ENCODE results near the gene POLDIP2.
A peak's percentile ranks its signal among the peaks of the same experiment; 100 is the strongest.

Gene POLDIP2

GRCh38 chr17:28335201-28335958, 21.9 kb downstream of the POLDIP2 start, which contains the start of the genes IFT20 and TNFAIP1:
TSS of gene IFT20 (minus strand) at chr17:28335472. CDS start at chr17:28331985, 3,487 bp downstream.
TSS of gene TNFAIP1 (plus strand) at chr17:28335761. CDS start at chr17:28339522, 3,761 bp downstream.
- peak; percentile 100 for DNase-seq (ENCODE audit: low spot score)

DNA sequence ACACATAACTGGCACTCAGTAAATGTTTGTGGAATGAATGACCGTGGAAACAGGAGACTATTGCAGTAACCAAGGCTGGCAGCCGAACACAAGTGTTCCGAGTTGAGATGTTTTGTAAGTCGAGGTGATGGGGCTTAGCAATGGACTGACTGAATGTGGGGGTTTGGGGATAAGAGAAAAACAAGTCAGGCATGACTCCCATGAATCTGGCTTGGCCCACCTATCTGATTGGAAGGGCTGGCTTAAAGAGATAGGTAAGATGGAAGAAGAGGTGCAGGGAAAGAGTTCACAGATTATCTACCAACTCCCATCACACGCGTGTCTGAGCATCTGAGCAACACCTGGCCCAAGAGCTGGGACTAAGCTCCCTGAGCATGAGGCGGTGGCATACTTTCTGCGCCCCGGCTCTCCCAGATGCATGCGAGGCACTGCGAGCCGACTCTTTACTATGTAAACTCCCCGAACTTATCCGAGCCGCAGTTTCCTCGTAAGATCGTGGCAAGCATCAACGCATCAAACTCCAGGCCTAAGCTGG, 22.6 kb downstream of the POLDIP2 start:
- DNase-seq (ENCODE audit: low spot score) = no peak

- no peak for DNase-seq (ENCODE audit: low spot score)
Observed at GRCh38 chr17:28334171-28334570, 23.2 kb downstream of the POLDIP2 start.

DNA sequence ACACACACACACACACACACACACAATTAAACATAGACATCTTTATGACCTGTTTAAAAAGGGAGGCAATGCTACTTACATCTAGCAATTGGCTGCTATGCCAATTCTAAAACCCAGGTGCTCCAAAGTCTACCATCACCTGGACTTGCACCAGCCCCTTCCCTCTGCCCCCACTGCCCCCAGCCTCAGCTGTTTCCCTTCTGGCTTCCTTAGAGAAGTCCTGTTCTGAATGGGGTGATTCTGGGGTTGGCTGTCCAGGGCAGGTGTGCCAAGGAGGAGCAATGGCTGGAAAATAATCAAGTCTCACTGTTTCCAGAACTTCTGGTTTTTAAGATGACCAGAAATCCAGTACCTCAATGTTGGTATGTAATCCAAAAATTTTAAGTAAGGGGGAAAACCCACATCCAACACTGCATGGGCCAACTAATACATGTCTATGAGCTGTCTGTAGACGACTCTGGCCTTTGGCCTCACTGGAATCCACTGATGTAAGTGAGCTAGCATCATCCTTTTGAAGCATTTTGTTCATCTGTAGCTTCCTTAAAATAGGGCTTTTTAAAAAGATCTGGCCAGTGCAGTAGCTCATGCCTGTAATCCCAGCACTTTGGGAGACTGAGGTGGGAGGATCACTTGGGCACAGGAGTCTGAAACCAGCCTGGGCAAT, 24.1 kb downstream of the POLDIP2 start:
- DNase-seq (ENCODE audit: low spot score) = no peak

GRCh38 chr17:28331891-28332420, 25.4 kb downstream of the POLDIP2 start:
- no peak for DNase-seq (ENCODE audit: low spot score)

DNA sequence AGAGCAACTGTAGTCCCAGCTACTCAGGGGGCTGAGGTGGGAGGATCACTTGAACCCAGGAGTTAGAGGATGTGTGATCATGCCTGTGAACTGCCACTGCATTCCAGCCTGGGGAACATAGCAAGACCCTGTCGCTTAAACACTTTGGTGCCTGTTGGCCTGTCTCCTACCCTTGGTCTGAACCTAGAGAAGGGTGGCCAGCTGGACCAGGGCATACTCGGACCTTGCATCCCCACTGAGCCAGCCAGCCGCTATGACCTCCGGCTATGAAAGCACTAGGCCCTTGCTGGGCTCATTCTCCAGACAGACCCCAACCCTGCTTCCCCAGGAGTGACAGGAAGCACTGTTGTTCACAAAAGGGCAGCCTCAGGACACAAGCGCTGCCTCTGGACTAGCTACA, 26.7 kb downstream of the POLDIP2 start:
- no peak for DNase-seq (ENCODE audit: low spot score)

DNA sequence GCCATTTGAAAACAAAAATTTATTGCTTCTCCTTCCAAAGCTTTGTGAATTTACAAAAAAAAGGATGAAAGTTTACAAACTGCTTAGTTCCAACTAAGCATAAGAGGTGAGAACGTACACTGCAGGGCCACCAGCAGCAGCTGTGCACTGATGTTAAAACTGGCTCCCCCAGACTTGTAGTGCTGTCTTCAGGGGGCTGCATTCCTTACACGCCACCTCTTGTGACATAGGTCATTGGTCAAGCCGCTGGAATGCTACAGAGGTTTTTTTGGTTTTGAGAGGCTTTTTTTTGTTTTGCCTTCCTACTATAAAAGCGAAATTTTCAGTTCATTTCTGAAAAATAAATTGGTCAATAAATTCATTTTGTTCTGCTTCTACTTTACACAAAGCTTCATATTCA, 29.0 kb downstream of the POLDIP2 start:
- no peak for DNase-seq (ENCODE audit: low spot score)

DNA sequence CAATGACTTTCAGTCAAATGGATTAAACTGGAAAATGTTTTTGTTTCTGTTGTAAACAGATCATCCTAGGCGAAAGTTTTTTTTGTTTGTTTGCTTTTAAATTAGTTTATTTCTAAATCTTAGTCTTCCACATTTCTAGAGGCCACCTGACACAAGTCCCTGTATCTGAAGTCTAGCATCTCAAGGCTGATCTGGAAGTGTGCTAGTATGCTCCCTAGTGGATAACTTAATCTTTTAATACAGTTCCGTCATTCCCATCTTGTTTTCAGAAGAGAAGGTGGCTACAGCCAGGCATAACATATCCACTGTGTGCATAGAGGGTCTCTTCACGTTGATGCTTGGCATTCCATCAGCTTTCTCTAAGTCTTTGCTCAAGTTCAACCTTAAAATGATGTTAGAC, 29.6 kb downstream of the POLDIP2 start:
- DNase-seq (ENCODE audit: low spot score) = no peak

- no peak for DNase-seq (ENCODE audit: low spot score)
Observed at GRCh38 chr17:28327031-28327607, 30.2 kb downstream of the POLDIP2 start.

DNA sequence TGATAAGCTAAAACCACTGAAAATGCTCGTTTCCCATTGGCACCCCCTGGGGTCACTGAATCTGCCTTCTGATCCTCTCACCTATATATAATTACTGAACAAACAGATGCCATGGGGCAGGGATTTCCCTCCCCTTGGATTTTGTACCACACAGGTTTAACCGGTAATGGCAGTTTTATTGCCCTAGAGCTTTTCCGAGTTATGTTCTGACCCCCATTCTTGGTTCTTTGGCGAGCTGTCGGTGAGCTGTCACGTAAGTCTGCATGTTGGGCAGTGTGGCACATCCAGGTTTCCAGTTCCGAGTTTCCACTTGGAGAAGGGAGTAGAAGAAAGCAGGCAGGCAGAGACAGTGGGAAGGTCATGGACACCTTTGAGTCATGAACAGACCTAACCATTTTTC, 31.2 kb downstream of the POLDIP2 start:
- no peak for DNase-seq (ENCODE audit: low spot score)

GRCh38 chr17:28325211-28325610, 32.1 kb downstream of the POLDIP2 start:
- no peak for DNase-seq (ENCODE audit: low spot score)

- DNase-seq (ENCODE audit: low spot score) = no peak
Observed at GRCh38 chr17:28324781-28325180, 32.5 kb downstream of the POLDIP2 start.

DNA sequence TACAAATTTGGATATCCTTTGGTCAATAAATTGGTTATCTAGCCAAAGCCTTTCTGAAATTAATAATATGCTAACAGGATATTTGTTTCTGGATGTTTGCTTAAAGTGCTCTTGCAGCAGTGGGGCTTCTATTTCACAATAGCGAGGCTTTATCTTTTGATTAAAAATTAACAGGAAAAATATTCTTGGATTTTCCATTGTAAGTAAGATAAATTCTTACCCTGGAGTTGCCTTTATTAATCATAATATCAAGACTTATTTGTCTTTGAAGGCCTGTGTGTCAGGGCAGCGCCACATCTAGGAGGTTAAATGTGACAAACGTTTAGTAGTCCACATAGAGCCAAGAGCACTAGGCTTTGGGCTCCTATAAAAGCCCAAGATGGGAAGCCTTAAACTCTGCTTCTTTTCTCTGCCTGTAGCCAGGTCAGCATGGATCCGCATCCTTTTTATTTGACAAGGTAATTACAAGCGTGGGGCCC, 33.0 kb downstream of the POLDIP2 start:
- no peak for DNase-seq (ENCODE audit: low spot score)

DNA sequence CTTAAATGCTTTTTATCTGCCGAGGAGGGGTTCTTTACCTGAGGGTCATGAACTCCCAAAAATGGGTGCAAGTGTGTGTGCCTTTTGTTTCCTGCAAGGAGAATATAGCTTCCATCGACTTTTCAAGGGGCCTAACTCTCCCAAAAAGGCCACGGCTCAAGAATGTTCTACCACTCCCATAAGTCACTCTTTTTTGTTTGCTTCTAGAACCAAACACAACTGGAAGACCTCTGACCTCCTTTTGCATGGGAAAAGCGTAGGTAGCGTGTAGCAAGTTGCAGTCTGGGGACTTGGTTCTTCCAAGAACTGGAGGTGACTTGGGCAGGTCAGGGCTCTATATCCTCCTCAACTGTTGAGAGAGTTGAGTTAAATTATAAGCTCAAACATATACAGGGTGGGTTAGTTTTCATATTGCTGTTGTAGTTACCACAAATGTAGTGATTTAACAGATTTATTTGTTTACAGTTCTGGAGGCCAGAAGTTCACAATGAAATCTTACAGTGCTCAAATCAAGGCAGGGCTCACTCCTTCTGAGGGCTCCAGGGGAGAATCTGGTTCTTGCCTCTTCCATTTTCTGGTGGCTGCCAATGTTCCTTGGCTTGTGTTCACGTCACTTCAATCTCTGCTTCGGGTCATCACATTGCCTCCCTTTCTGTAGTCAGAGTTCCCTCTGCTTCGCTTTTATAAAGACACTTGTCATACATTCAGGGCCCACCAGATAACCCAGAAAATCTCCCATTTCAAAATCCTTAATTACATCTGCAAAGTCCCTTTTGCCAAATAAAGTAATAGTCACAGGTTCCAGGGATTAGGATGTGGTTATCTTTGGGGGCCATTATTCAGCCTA, 36.9 kb downstream of the POLDIP2 start:
- no peak for DNase-seq (ENCODE audit: low spot score)

DNA sequence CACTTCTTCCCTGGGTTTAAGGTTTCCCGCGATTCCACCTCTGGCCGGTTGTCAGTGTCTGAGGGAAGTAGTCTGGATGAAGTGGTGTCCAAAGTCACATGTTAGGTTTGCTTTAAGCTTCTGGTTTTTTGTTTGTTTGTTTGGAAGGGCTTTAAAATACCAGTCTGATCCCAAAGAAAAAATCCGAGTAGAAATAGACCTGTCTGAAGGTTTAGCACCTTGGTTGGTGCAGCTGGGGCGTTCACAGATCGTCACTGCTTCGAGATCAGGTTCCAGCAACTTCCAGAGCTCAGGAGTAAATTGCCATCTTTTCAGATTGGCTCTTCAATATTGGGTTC, 37.8 kb downstream of the POLDIP2 start:
- no peak for DNase-seq (ENCODE audit: low spot score)

- peak; percentile 95 for DNase-seq (ENCODE audit: low spot score)
Observed at GRCh38 chr17:28318759-28319597, 38.3 kb downstream of the POLDIP2 start, which contains the start of gene TMEM97. TSS of gene TMEM97 (plus strand) at chr17:28319200. CDS start at chr17:28319240, 40 bp downstream.

GRCh38 chr17:28317966-28318758, 39.2 kb downstream of the POLDIP2 start:
- no peak for DNase-seq (ENCODE audit: low spot score)

DNA sequence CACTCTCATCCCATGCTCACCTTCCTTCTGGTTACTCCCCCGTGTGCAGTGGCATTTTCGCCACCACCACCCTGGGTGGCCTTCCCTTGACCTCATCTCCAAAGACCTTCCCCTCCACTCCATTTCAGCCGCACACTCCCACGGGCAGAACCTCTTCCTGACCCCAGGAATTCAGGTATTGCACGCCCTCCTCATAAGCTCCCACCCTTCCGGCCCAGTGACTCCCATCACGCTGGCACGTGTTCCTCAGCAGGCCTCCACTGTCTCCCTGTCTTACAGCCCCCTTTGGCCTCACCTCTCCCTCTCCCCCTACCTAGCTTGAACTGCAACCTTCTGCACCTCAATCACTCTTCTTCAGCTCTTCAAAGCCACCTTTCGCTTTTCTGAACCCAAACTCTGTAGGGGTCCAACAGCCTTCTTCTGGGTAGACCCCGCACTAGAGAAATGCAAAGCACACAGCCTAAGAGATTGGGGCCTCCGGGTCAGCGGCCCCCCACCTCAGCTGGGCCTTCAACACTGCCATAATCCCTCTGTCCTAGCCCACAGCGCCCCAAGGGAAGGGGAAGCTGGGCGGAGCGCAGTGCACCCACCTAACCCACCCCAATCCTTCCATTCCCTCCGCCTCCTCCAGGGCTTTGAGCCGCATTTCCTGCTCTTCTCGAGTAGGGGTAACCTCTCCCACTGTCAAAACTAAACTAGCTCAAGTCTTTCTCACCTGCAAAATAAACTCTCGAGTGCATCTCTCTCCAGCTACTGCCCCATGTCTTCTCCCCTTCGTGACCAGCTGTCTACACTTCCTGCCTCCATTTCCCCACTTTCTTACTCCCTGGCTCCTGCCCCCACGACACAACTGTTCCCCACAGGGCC, 40.0 kb downstream of the POLDIP2 start:
- DNase-seq (ENCODE audit: low spot score) = no peak

All from kidney capillary endothelial cell (primary cell).